PC-3 (cell line): ENCODE data around the gene EXOC6B.

Experiments
- EZH2 ChIP-seq: fragments of 300-600 bp; sonication (generic); IDR thresholded peaks from one replicate; pipeline ENCODE4 v1.6.1; 2017; ENCODE audit warnings: antibody characterized with exemption, mild to moderate bottlenecking, low read length; ENCODE audit not compliant: unreplicated experiment
- EZH2phosphoT487 ChIP-seq: fragments of 300-600 bp; sonication (generic); IDR thresholded peaks from 2 replicates; pipeline ENCODE4 v1.6.1; 2018; ENCODE audit warnings: mild to moderate bottlenecking, antibody characterized with exemption, low read length, borderline replicate concordance
- TF ChIP-seq, protein P1 (sequence below): fragments of 300-600 bp; sonication (generic); conservative IDR thresholded peaks from 2 replicates; pipeline ENCODE4 v1.5.1; 2017; ENCODE audit warnings: antibody characterized with exemption, low read depth, mild to moderate bottlenecking, low read length

DNA sequence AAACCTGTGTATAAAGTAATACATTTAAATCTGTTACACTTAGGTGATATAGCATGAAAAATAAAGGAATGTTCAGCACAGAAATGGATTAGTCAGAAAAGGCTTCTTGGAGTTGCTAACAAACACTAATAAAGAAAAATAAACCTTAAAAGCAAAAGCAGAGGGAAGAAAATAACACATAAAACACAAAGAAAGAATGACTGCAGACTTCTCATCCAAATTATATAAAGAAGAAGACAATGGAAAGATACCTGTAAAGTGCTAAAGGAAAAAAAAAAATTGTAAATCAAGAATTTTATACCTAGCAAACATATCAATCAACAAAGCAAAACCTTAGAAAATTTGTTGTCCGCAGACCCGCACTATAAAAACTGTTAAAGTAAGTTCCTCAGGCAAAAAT lies 63.6 kb downstream of the EXOC6B start:
- TF ChIP-seq, protein P1, sequence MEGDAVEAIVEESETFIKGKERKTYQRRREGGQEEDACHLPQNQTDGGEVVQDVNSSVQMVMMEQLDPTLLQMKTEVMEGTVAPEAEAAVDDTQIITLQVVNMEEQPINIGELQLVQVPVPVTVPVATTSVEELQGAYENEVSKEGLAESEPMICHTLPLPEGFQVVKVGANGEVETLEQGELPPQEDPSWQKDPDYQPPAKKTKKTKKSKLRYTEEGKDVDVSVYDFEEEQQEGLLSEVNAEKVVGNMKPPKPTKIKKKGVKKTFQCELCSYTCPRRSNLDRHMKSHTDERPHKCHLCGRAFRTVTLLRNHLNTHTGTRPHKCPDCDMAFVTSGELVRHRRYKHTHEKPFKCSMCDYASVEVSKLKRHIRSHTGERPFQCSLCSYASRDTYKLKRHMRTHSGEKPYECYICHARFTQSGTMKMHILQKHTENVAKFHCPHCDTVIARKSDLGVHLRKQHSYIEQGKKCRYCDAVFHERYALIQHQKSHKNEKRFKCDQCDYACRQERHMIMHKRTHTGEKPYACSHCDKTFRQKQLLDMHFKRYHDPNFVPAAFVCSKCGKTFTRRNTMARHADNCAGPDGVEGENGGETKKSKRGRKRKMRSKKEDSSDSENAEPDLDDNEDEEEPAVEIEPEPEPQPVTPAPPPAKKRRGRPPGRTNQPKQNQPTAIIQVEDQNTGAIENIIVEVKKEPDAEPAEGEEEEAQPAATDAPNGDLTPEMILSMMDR: no peak
- TF ChIP-seq EZH2 (no peak), EZH2phosphoT487 (no peak)
